Measurements from ENCODE around the gene ADCY2. TPM values are rescaled to one million over a fixed set of nuclear protein-coding genes. Genes with fewer than 3 reads are reported as not detected.

The ADCY2 gene
- total RNA-seq, 2 experiments from 2014 or later = not detected

DNA sequence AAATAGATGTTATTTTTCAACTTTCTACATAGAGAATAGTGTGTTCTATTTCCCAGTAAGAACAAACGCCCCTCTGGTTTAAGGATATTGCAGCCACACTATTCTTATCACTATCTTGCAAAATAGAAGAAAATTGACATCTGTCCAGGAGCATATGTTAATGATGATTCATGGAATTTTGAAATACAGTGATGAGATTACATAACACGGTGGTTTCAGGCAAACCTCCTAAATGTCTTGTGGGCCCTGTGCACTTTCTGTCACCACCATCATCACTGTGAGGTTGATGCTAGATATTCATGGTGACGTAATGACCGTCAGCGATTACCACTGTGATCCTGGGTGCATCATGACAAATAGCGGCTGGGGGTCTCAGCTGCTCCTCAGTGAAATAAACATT lies 406.9 kb downstream of the ADCY2 start:
- no peaks in the 10 kb centered on the region for H3K9me3 Mint-ChIP-seq
- H3K4me3 Mint-ChIP-seq = no peak overlapping the region
- no peaks in the 10 kb centered on the region for H3K27me3 Mint-ChIP-seq
- CTCF ChIA-PET = no interaction called here
- no peaks in the 10 kb centered on the region for H3K4me1 Mint-ChIP-seq
- POLR2A ChIA-PET = no interaction called here
- no peak for DNase-seq
- no peak overlapping the region for H3K27ac Mint-ChIP-seq
- H3K36me3 Mint-ChIP-seq (ENCODE audit: low read depth) = no peaks in the 10 kb centered on the region

DNA sequence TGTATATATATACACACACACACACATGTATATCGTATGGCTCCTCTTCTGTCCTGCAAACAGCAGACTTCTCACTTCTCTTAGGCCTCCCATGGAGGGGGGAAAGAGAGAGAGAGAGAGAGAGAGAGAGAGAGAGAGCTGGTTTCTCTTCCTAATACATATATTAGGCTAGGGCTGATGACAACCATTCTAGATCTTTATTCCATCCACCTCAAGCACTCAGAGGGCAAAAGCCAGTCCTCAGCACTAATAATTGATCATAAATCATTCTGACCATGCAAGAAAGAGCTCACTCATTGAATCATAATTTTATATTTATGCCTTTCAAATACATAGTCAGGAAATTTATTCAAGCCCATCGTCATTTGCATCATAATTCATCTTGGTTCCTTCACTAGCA lies 408.0 kb downstream of the ADCY2 start:
- Mint-ChIP-seq H3K9me3 (no peaks in the 10 kb centered on the region), H3K36me3 (ENCODE audit: low read depth) (no peaks in the 10 kb centered on the region), H3K4me1 (no peaks in the 10 kb centered on the region), H3K27me3 (no peaks in the 10 kb centered on the region), H3K4me3 (no peak overlapping the region), H3K27ac (no peak overlapping the region)
- no peak for DNase-seq
- ChIA-PET POLR2A (interaction anchor here (0.6 kb wide), 1 partner anchor 42 kb away, joined by 3 read pairs; no protein-coding TSS in a partner anchor), CTCF (no interaction called here)

DNA sequence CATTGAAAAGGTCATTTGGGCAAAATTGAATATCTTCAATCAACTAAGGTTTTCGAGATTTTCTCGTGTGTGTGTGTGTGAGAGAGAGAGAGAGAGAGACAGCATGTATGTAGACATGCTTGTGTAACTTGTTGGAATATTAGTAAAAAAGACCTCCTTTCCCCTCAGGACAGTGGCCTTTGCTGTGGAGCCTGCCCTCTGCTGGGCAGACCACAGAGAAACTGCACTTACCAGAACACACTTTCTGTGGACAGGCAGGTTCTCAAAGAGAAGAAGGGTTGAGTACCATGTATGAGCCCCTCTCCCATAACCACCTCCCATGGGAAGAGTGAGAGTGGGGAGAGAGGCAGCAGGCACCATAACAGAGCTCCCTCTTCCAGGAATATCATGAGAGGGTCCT lies 409.4 kb downstream of the ADCY2 start:
- H3K27me3 Mint-ChIP-seq = peaks cover 5% of the 10 kb centered on the region
- H3K4me3 Mint-ChIP-seq = no peak overlapping the region
- CTCF ChIA-PET = no interaction called here
- POLR2A ChIA-PET = no interaction called here
- no peaks in the 10 kb centered on the region for H3K9me3 Mint-ChIP-seq
- H3K36me3 Mint-ChIP-seq (ENCODE audit: low read depth) = no peaks in the 10 kb centered on the region
- no peak overlapping the region for H3K27ac Mint-ChIP-seq
- DNase-seq = no peak
- H3K4me1 Mint-ChIP-seq = no peaks in the 10 kb centered on the region

DNA sequence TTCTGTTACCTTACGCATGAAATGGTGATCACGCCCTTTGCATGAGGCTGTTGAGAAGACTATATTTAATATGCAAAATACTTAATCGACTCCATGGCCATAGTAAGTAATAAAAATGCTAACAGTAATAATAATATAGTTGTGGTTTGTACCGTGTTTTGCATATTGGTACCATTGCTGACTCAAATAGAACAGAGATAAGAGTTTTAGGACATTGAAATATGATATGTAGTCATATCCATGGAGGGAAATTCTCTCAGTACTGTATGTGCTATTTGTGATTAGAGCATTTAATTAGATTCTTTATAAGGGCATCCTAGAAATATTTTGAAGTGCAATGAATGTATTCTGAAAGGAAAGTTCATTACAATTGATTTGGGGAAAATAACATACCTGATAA lies 413.1 kb downstream of the ADCY2 start:
- H3K36me3 Mint-ChIP-seq (ENCODE audit: low read depth) = no peaks in the 10 kb centered on the region
- CTCF ChIA-PET = no interaction called here
- no peak for DNase-seq
- H3K9me3 Mint-ChIP-seq = no peaks in the 10 kb centered on the region
- H3K27ac Mint-ChIP-seq = no peak overlapping the region
- peaks cover 11% of the 10 kb centered on the region for H3K27me3 Mint-ChIP-seq
- POLR2A ChIA-PET = no interaction called here
- H3K4me1 Mint-ChIP-seq = no peaks in the 10 kb centered on the region
- no peak overlapping the region for H3K4me3 Mint-ChIP-seq

DNA sequence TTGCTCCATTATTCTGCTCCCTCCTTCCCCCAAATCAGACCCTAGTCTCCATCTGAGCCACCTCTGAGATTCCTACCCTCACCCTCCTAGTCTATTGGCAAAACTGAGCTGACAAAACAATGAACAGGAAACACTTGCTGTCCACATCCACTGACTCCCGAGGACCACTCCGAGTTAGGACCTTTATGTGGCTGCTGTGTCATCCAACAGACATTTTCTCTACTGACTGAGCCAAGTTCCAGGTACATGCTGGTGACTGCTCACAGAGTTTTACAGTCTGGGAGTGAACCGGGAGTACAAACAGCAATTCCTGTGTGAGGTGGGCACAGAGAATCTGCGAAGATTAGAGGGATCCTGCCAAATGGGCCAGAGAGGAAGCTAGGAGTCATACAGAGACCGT lies 415.8 kb downstream of the ADCY2 start:
- ChIA-PET POLR2A (no interaction called here), CTCF (interaction anchor here (0.7 kb wide), 1 partner anchor 16 kb away, joined by 3 read pairs; no protein-coding TSS in a partner anchor)
- no peak for DNase-seq
- Mint-ChIP-seq H3K36me3 (ENCODE audit: low read depth) (no peaks in the 10 kb centered on the region), H3K27me3 (peaks cover 19% of the 10 kb centered on the region), H3K4me1 (no peaks in the 10 kb centered on the region), H3K9me3 (no peaks in the 10 kb centered on the region), H3K4me3 (no peak overlapping the region), H3K27ac (no peak overlapping the region)

DNA sequence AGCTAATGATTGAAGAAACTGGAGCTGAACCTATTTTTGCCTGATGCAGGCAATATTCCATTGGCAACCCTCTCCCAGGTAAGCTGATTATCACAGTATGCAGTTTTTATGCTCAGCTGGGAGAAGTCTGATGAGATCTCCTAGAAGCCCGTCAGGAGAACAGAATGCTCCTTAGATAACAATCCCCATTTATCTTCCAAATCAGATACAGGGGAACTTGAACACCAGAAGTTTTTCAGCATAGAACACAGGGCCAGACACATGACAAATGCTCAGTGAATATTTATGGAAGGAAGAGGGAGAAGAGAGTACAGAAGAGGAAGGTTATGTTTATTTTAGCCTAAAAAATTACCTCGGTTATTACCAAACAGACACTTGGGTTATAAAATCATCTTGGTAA lies 417.1 kb downstream of the ADCY2 start:
- Mint-ChIP-seq H3K4me1 (no peaks in the 10 kb centered on the region), H3K9me3 (no peaks in the 10 kb centered on the region), H3K27me3 (peaks cover 20% of the 10 kb centered on the region), H3K36me3 (ENCODE audit: low read depth) (no peaks in the 10 kb centered on the region), H3K27ac (no peak overlapping the region), H3K4me3 (no peak overlapping the region)
- no peak for DNase-seq
- ChIA-PET CTCF (no interaction called here), POLR2A (no interaction called here)

DNA sequence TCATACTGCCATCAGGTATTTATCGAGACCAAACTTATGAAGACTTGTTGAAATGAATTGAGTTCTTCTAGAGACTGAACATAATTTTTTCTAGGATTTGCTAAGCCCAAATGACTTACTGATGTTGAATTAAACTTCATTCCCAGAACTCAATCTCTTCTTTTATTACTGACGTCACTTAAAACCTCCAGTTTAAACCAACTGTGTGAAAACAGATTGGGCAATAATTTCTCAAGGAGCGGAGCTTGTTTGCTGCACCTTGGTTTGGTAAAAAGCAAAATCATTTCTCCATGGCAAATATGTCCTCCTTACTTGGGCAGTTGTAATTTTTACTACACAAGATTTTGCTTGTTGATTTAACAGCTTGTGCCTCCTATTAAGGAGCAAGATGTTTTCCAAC lies 417.6 kb downstream of the ADCY2 start:
- no peak overlapping the region for H3K27ac Mint-ChIP-seq
- peaks cover 20% of the 10 kb centered on the region for H3K27me3 Mint-ChIP-seq
- H3K4me3 Mint-ChIP-seq = no peak overlapping the region
- no peaks in the 10 kb centered on the region for H3K9me3 Mint-ChIP-seq
- H3K36me3 Mint-ChIP-seq (ENCODE audit: low read depth) = no peaks in the 10 kb centered on the region
- ChIA-PET CTCF (no interaction called here), POLR2A (no interaction called here)
- no peaks in the 10 kb centered on the region for H3K4me1 Mint-ChIP-seq
- DNase-seq = no peak

DNA sequence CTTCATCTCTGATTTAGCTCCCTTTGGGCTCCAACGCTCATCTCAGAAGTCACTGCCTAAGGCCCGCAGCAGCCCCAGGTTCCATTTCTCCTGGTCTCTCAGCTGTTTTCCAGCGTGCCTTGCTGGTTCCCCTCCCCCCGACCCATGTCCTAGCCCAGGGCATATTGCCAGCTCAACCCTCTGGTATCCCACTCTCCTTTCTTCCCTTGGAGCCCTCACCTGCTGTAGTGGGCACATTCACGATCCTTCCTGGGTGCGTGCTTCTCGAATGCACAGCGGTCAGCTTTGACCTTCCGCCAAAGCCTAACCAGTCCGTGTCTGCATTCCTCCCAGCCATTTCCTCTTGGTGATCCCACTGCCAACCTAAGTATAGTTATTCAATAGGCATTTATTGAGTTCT lies 418.9 kb downstream of the ADCY2 start:
- ChIA-PET POLR2A (no interaction called here), CTCF (interaction anchor here (0.5 kb wide), 1 partner anchor 845 kb away, joined by 5 read pairs; no protein-coding TSS in a partner anchor)
- Mint-ChIP-seq H3K36me3 (ENCODE audit: low read depth) (no peaks in the 10 kb centered on the region), H3K4me1 (no peaks in the 10 kb centered on the region), H3K9me3 (no peaks in the 10 kb centered on the region), H3K27ac (no peak overlapping the region), H3K27me3 (peaks cover 20% of the 10 kb centered on the region), H3K4me3 (no peak overlapping the region)
- no peak for DNase-seq

DNA sequence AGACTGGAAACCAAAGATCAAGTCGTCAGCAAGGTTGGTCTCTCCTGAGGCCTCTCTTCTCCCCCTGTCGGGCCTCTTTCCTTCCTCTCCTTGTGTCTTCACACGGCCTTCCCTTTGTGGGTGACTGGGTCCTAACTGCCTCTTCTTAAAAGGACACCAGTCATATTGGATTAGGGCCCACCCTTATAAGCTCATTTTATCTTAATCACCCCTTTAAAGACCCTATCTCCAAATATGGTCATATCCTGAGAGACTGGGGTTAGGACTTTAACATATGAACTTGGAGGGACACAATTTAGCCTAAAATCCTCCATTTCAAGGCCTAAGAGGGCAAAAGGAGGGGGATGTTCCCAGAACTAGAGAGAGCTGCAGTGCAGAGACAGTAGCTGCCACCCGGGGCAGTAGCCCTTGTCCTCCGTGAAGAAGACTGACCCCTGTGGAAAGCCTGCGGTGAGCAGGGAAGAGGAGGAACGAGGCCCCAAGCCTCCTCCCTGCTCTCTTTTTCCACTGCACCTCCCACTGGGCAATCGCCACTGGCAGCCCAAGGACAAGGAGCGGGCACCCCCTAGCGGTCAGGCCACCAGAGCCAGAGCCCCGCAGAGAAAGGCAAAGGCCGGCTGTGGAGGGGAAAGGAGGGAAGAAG lies 420.1 kb downstream of the ADCY2 start:
- H3K27ac Mint-ChIP-seq = no peak overlapping the region
- peak; percentile 67 for DNase-seq
- H3K4me1 Mint-ChIP-seq = no peaks in the 10 kb centered on the region
- POLR2A ChIA-PET = no interaction called here
- H3K36me3 Mint-ChIP-seq (ENCODE audit: low read depth) = no peaks in the 10 kb centered on the region
- no peak overlapping the region for H3K4me3 Mint-ChIP-seq
- CTCF ChIA-PET = interaction anchor here (0.8 to 1.5 kb wide), 3 partner anchors 22 to 34 kb away, joined by 3 read pairs; no protein-coding TSS in a partner anchor
- H3K9me3 Mint-ChIP-seq = no peaks in the 10 kb centered on the region
- H3K27me3 Mint-ChIP-seq = peaks cover 13% of the 10 kb centered on the region

DNA sequence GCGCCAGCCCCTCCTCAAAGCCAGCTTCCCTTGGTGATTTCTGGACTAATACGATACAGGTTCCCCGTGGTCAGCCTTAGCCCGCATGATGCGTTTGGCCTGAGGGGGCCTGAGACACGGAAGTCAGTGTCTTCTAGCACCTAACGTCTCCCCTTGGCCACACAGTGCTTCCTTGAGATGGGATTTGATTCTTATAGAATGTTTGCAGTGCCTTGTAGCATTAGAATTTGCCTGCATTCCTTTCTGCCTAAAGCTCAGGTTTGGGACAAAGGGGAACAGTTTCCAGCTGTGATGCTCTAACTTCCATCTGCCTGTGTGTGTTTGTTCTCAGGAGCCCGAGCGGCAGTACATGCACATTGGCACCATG lies 420.6 kb downstream of the ADCY2 start:
- no peaks in the 10 kb centered on the region for H3K36me3 Mint-ChIP-seq (ENCODE audit: low read depth)
- peaks cover 17% of the 10 kb centered on the region for H3K27me3 Mint-ChIP-seq
- H3K4me1 Mint-ChIP-seq = no peaks in the 10 kb centered on the region
- POLR2A ChIA-PET = no interaction called here
- H3K27ac Mint-ChIP-seq = no peak overlapping the region
- CTCF ChIA-PET = interaction anchor here (0.8 to 1.5 kb wide), 3 partner anchors 23 to 33 kb away, joined by 3 read pairs; no protein-coding TSS in a partner anchor
- no peak for DNase-seq
- no peaks in the 10 kb centered on the region for H3K9me3 Mint-ChIP-seq
- H3K4me3 Mint-ChIP-seq = no peak overlapping the region

DNA sequence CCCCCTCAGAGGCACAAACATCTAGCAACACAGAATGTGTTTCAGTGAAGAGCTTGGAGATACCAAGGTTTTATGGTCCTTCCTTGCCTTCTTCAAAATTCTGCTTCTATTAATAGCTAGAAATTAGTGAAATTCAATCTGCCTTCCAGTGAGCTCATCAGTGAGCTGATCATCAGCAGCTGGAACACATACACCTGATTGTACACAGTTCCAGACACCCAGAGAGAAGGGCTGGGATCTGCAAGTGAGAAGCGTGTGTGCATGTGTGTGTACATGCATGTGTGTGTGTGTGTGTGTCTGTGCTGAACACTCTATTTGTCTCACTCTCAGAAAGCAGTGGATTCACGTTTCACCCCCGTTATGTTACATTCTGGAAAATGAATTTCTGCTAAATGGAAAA lies 426.5 kb downstream of the ADCY2 start:
- H3K9me3 Mint-ChIP-seq = no peaks in the 10 kb centered on the region
- CTCF ChIA-PET = no interaction called here
- no peak overlapping the region for H3K4me3 Mint-ChIP-seq
- H3K36me3 Mint-ChIP-seq (ENCODE audit: low read depth) = no peaks in the 10 kb centered on the region
- peaks cover 12% of the 10 kb centered on the region for H3K27me3 Mint-ChIP-seq
- no peaks in the 10 kb centered on the region for H3K4me1 Mint-ChIP-seq
- H3K27ac Mint-ChIP-seq = no peak overlapping the region
- DNase-seq = no peak
- POLR2A ChIA-PET = no interaction called here

DNA sequence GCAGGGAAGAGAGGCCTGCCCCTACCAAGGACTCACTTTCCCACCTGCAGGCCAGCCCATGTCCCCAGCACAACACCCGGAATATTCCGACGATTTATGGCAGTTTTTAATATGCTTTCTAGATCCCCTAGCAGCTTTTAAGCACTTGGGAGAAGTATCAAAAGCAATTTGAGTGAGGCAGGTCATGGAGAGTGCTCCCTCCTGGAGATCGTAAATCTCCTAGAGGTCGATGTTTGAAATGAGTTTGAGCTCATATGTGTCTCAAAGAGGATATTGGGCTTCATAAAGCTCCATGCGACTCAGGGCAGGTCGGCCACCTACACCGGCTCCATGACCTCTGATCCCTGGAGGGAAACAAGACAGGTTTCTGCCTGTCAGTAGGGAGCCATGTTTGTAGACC lies 427.7 kb downstream of the ADCY2 start:
- no peaks in the 10 kb centered on the region for H3K9me3 Mint-ChIP-seq
- no peaks in the 10 kb centered on the region for H3K36me3 Mint-ChIP-seq (ENCODE audit: low read depth)
- peaks cover 12% of the 10 kb centered on the region for H3K27me3 Mint-ChIP-seq
- no peak for DNase-seq
- no peak overlapping the region for H3K27ac Mint-ChIP-seq
- POLR2A ChIA-PET = no interaction called here
- no peaks in the 10 kb centered on the region for H3K4me1 Mint-ChIP-seq
- H3K4me3 Mint-ChIP-seq = no peak overlapping the region
- CTCF ChIA-PET = no interaction called here

DNA sequence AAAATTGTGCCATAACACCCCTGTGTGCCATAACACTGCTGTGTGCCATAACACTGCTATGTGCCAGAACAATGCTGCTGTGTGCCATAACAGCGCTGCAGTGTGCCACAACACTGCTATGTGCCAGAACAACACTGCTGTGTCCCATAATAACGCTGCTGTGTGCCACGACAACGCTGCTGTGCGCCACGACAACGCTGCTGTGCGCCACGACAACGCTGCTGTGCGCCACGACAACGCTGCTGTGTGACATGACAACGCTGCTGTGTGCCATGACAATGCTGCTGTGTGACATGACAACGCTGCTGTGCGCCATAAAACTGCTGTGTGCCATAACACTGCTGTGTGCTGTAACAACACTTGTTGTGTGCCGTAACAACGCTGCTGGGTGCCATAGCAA lies 429.1 kb downstream of the ADCY2 start:
- Mint-ChIP-seq H3K36me3 (ENCODE audit: low read depth) (no peaks in the 10 kb centered on the region), H3K9me3 (no peaks in the 10 kb centered on the region), H3K27me3 (peaks cover 12% of the 10 kb centered on the region), H3K4me3 (no peak overlapping the region), H3K27ac (no peak overlapping the region), H3K4me1 (no peaks in the 10 kb centered on the region)
- DNase-seq = no peak
- ChIA-PET CTCF (no interaction called here), POLR2A (no interaction called here)

DNA sequence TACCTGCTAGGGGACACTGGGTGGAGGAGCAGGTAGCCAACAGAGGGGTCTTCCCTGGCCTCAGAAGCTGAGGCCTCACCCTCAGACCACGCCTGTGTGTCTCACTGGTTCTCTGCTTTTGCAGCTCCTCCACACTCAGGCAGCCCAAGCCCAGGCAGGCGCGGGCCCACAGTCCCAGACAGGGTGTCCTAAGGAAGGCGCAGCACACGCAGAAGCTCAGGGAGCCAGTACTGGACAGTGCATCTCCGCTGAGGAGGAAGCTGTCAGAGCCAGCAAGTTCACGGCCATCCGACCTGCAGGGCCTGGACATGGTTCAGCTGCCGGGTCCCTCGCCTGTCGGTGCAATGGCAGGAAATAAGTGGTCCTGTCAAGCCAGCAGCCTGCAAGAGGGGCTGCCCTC lies 429.7 kb downstream of the ADCY2 start:
- Mint-ChIP-seq H3K9me3 (no peaks in the 10 kb centered on the region), H3K36me3 (ENCODE audit: low read depth) (no peaks in the 10 kb centered on the region), H3K27ac (no peak overlapping the region), H3K4me3 (no peak overlapping the region), H3K27me3 (peaks cover 12% of the 10 kb centered on the region), H3K4me1 (no peaks in the 10 kb centered on the region)
- ChIA-PET POLR2A (no interaction called here), CTCF (no interaction called here)
- no peak for DNase-seq

Measured in activated CD4-positive, alpha-beta T cell treated with anti-CD3 and anti-CD28 coated beads, Interleukin-2, amount 10 ng/mL, durations not matched to agents 7 days and 5 days (primary cell).